HTERT RPE-1 (cell line): ENCODE measurements around the gene RGS2.

Experiments
- in situ Hi-C: fragments of 300-500 bp; cut with MboI; formaldehyde crosslinking; loops from 4 replicates; pipeline ENCODE4 v1.14.3; 2020; ENCODE audit warnings: low sequenced_read_pairs

Gene RGS2, protein sequence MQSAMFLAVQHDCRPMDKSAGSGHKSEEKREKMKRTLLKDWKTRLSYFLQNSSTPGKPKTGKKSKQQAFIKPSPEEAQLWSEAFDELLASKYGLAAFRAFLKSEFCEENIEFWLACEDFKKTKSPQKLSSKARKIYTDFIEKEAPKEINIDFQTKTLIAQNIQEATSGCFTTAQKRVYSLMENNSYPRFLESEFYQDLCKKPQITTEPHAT

DNA sequence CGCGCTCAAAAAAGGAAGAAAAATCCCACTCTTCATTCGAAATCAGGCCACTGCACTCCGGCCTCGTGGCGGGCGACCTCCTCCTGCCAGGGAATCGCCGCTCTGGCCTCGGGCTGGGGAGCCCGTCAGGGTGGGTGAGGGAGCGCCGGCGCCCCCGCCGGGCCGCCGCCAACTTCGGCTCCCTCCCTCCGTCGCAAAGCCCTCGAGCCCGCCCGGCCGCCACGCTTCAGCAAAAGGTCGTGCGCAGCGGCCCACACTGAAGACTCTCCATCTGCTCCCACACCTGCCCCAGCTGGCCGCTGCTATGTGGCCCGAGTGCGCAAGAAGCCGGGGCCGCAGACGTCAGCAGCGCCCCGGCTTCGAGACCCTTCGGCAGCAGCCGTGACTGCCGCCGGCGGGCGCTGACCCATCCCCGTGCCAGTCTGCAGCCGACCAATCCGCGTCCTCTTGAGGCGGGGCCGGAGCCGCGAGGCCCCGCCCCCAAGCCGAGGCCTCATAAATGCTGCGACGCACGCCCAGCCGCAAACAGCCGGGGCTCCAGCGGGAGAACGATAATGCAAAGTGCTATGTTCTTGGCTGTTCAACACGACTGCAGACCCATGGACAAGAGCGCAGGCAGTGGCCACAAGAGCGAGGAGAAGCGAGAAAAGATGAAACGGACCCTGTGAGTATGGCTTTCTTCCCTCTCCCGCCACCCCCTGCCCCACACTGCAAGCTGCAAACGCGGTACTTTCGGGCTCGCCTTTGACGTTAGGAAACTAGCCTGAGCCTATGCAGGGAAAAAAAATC, at the start of gene RGS2:
Gene RGS2 (plus strand): TSS at position 522 of the 789 bp plus-strand sequence. CDS start 33 bp downstream, at position 555.
- in situ Hi-C loops, result no loop called here

DNA sequence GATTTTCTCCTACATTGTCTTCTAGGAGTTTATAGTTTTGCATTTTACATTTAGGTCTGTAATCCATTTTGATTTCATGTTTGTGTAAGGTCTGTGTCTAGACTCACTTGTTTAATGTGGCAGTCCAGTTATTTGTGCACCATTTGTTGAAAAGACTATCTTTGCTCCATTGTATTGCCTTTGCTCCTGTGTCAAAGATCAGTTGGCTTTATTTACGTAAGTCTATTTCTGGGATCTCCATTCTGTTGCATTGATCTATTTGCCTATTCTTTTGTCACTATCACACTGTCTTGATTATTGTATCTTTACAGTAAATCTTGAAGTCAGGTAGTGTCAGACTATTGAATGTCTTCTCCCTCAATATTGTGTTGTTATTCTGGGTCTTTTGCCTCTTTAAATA, 49.7 kb upstream of the RGS2 start:
- in situ Hi-C loops, result no loop called here

DNA sequence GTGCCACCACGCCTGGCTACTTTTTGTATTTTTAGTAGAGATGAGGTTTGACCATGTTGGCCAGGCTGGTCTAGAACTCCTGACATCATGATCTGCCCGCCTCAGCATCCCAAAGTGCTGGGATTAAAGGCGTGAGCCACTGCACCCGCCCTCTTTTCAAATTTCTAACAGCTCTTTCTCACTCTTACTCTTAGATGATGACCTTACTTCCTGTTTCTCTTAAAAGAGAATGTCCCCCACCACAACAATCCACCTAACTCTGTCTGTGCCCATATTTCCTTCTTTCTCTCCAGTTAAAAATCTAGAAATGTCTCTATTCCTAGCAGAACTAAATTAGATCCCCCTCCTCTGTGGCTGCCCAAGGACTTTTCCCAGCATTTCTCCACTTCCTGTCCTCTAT, 46.6 kb upstream of the RGS2 start:
- in situ Hi-C loops, result no loop called here

- in situ Hi-C loops, result no loop called here
These were observed 45.6 kb upstream of the RGS2 start for GRCh38 chr1:192763243-192763642.

DNA sequence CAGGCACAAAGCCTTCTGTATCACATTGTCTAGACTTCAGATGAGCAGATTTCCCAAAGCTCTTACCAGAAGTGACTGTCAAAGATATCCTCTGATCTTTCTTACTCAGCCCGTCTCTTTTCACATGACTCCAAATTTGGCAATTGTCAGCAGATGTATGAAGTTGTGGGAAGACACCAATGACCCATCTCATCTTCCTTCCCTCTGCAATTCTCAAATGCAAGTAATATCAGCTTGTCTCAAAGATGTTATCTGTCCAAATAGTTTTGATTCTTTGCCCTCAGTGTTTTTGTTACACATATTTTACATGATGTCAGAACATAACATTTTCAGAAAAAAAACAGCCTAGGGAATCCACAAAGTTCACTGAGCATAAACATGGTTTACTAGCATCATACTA, 45.1 kb upstream of the RGS2 start:
- in situ Hi-C loops, result no loop called here

- in situ Hi-C loops, result no loop called here
These were observed 44.2 kb upstream of the RGS2 start for GRCh38 chr1:192764675-192765074.

DNA sequence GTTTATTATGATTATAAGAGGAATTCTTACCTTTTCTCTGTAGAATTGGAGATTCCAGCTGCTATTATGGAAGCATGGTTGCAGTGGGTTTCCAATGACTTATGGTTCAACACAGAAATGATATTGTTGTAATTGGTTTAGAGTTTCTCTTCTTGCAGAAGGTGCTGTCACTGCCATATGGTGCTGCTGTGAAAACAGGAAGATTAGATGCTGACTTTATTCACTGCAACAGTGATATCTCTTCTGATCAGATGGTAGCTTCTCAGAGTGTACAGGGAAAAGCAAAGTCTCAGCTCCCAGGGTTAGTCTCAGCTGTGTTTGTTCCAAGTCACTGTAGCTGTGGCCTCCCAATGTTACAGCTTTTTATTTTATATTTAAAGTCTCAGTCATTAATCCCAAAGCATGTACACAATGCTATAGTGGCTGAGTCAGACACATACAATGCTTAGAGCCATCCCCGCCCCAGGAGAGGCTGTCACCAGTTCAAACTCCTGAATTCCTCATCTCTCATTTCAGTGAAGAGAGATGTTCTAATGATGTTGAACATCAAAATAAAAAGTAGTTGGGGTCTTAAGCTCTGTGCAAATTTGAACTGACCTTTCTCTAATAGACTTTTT, 42.7 kb upstream of the RGS2 start:
- in situ Hi-C loops, result no loop called here

DNA sequence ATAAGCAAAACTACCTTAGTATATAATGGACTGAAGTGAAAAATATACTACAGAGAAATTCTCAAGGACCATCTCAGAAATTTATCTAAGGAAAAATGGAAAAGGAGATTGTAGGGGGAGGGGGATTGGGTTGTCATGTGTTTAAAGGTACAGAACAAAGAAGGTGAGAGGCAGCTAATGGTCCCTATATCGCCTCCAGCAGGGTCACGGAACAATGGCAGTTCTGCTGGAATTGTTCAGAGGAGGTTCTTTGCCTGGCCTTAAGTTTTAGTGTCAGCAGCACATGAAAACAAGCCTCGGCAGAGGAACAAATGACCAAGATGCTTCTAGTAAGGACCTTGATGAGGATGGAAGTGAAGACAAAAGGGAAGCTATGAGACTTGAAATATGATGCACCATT, 42.0 kb upstream of the RGS2 start:
- in situ Hi-C loops, result no loop called here

DNA sequence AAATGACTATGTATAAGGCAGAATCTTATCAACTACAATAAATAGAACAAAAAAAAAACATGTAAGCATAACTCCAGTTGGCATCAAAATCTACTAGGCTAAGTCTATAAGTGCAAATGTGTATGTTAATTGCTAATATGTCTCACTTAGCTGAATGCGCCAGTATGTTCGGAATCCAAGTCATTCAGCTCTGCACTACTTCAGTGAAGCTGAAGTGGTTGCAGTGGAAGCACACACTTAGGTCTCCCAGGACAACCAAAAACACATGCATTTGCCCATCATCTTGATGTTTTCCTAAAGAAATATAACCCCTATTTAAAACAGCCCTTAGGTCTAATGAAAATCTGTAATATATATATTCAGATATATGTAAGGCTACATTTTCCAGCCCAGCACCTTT, 41.0 kb upstream of the RGS2 start:
- in situ Hi-C loops, result no loop called here

DNA sequence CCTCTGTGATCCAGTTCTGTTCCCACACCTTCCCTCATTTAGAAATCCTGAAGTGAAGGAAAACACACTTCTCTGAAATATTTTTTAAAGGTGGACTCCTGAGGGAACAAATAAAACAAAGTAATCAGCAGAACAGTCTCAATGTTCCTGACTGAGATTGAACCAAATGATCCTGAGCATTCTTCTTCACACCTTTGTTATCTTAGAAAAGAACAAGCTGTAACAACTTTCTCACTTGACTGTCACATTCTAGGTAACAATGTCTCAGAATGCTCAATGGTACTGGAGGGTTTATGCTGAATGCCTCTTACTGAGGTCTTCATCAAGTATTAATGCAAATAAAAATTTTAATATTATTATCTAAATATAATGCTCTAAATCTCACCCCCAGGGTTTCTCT, 40.4 kb upstream of the RGS2 start:
- in situ Hi-C loops, result no loop called here

DNA sequence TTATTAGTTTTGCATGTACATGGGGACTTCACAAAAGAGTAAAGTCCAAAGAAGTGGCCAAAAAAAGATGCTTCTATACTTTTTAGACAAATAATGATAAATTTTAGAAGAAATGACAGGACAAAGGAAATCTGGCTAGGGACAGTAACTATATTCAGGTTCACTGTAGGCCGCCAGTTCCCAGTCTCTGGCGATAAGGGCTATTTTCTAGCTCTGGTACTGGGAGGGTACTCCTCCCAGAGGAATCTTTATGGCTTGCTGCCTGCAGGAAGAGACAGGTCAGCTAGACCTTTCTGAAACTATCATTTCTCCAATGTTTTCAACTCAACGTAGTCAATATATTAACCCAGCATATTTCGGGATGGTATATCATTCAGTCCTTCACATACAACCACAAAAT, 37.5 kb upstream of the RGS2 start:
- in situ Hi-C loops, result no loop called here

DNA sequence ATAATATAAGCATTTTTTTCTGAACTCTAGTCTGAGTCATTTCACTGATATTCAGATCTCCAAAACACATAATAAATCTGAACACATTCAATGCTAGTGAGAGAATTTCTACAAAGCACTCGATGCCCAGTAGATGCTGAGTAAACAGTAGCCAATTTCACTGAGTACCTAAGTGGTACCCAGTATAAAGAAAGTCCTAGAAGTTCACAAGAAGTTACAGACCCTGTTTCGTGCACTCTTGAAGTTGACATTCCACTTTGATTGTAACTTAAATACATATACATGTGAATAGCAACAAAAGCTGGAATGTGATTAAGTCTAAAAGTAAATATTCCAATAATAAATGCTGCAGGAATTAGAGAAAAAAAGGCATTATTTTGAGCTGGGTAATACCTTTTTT, 33.2 kb upstream of the RGS2 start:
- in situ Hi-C loops, result no loop called here

DNA sequence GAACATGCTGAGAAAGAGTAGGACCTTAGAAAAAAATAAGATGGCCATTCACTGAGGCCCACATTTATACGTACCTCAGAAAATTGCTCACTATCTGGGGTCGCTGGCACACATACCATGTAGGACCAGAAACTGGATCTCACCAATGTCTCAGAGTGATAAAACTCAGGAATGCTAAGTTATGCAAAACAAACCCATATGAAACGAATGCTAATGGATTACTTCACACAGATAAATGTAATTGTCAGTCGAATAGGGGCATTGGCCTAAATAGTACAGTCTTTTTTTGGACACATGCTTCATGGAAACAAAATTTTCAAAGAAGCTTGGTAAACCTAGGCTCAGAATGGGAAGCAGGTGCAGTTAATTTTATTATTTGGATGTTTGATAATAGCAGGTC, 32.6 kb upstream of the RGS2 start:
- in situ Hi-C loops, result no loop called here

GRCh38 chr1:192776998-192777397, 31.8 kb upstream of the RGS2 start:
- in situ Hi-C loops, result no loop called here

DNA sequence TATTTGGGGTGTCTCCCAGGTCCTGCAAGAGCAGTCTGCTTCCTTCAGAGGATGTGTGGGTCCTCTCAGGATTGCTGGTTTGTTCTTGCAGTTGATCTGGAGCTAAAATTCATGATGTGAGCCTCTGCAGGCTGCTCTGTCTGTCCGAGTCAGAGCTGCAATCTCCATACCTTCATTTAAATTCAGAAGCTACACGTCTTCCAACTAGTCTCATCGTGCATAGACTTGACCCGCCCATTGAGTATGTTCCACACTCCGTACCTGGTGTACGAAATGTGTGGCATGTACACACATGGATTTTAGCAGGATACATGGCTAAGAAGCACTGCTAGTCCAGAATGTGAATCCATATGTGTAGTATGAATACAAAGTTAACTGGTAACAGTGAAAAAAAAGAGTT, 25.0 kb upstream of the RGS2 start:
- in situ Hi-C loops, result no loop called here

DNA sequence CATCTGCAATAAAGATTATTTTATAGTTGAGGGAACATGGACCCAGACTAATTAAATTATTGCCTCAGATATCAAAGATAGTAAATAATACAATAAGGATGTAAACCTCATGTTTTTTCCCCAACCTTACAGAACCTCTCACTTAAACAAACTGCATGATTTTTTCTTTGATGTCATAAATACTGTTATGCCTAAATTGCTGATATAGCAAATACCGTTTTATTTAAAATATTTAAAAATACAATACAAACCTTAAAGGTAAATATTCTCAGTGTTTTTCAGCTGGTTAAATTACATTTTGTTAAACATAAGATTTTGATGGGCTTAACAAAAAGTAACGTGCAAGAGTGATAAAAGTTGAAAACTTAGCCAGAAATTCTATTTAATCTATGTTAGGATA, 24.4 kb upstream of the RGS2 start:
- in situ Hi-C loops, result no loop called here

GRCh38 chr1:192786576-192786975, 22.3 kb upstream of the RGS2 start:
- in situ Hi-C loops, result no loop called here

- in situ Hi-C loops, result no loop called here
These were observed 20.8 kb upstream of the RGS2 start for GRCh38 chr1:192787914-192788585.

DNA sequence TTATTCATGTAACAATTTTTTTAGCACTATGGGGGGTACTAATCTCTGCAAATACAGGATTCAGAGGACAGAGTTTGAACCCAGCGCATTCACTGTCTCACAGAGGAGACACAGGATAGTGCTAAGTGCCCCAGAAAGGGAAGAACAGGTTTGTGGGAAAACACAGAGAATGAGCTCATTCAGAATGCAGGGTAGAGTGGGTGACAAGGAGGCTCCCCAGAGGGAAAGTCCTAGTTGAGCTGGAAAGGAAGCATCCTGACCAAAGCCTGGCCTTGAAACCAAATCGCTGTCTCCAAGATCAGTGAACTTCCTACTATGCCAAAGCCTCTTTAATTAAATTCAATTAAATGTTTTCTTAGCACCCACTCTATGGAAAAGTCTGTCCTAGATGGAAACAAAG, 19.0 kb upstream of the RGS2 start:
- in situ Hi-C loops, result no loop called here

GRCh38 chr1:192792628-192793027, 16.2 kb upstream of the RGS2 start:
- in situ Hi-C loops, result no loop called here

DNA sequence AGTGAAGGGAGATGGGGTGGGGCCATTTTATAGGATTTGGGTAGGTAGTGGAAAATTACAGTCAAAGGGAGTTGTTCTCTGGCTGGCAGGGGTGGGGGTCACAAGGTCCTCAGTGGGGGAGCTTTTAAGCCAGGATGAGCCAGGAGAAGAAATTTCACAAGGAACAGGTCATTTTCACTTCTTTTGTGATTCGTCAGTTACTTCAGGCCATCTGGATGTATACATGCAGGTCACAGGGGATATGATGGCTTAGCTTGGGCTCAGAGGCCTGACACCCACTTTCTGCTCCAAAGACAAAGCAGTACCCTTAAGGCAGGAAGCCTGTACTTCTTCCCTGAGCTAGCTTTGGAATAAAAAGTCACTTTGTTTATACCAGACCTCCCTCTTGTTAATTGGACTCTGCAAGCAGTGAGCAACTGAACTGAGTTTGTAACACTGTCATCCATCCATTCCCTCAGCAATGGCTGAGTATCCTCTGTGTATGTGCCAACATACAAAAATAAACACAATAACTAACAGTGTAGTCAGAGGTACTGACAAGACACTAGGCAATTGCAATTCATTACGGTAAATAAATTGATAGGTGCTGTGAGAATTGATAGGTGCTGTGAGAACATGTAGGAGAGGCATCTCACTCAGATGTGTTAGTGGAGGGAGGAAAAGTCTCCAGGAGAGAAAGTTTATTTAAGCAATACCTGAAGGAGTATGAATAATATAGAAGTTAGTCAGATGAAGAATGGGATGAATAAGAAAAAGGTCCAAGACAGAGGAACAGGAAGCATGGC, 14.7 kb upstream of the RGS2 start:
- in situ Hi-C loops, result no loop called here
